Subcutaneous abdominal adipose tissue (tissue), 5 donors: ENCODE data around the gene CTNND2.
"Not testable (repeated sequence)": the region's sequence is repeated elsewhere in the genome, so short reads cannot be mapped to it uniquely, and the experiment has no call there.

Experiments
- H3K27ac ChIP-seq: one replicate; pipeline ENCODE4 v1.7.0; 2013; ENCODE audit warnings: low read depth, mild to moderate bottlenecking, inconsistent platforms, low read length, moderate library complexity
- H3K27me3 ChIP-seq, 5 donors: one replicate each; pipeline ENCODE4 v1.7.0; 2013; ENCODE audit warnings: low read length in 5 of 5, inconsistent platforms in 1 of 5; ENCODE audit not compliant: control insufficient read depth in 5 of 5, insufficient read depth in 4 of 5
- H3K36me3 ChIP-seq, 5 donors: one replicate each; pipeline ENCODE4 v1.7.0; 2013; ENCODE audit warnings: low read length in 5 of 5; ENCODE audit not compliant: control insufficient read depth in 5 of 5, insufficient read depth in 5 of 5
- H3K4me1 ChIP-seq, 5 donors: one replicate each; pipeline ENCODE4 v1.7.0; 2013; ENCODE audit warnings: low read length in 5 of 5, mild to moderate bottlenecking in 3 of 5, moderate library complexity in 1 of 5; ENCODE audit not compliant: control insufficient read depth in 5 of 5, insufficient read depth in 5 of 5
- H3K4me3 ChIP-seq, 5 donors: one replicate each; pipeline ENCODE4 v1.7.0; 2013; ENCODE audit warnings: low read length in 5 of 5, low read depth in 1 of 5
- H3K9ac ChIP-seq, 5 donors: one replicate each; pipeline ENCODE4 v1.7.0; 2013; ENCODE audit warnings: low read length in 5 of 5, mild to moderate bottlenecking in 4 of 5, moderate library complexity in 3 of 5
- H3K9me3 ChIP-seq, 5 donors: one replicate each; pipeline ENCODE4 v1.7.0; 2013; ENCODE audit warnings: low read length in 5 of 5; ENCODE audit not compliant: control insufficient read depth in 5 of 5
- donor health status: healthy.
- donor health status: healthy.
- donor health status: healthy.
- donor health status: healthy.
- donor health status: healthy.

The CTNND2 gene

GRCh38 chr5:11443831-11444230 is 460.4 kb downstream of the CTNND2 start:
- H3K4me1 ChIP-seq: no peaks in the 10 kb centered on the region
- no peak overlapping the region for H3K27ac ChIP-seq

GRCh38 chr5:11432116-11432515 is 472.1 kb downstream of the CTNND2 start:
- Histone ChIP-seq H3K27me3 (no peaks in the 10 kb centered on the region), H3K4me1 (no peaks in the 10 kb centered on the region), H3K36me3 (no peaks in the 10 kb centered on the region), H3K27ac (no peak overlapping the region), H3K9ac (no peak overlapping the region), H3K4me3 (no peak overlapping the region), H3K9me3 (no peaks in the 10 kb centered on the region)

More at GRCh38 chr5:11443831-11444230, 460.4 kb downstream of the CTNND2 start:
- H3K9ac ChIP-seq: no peak overlapping the region
- H3K9me3 ChIP-seq: no peaks in the 10 kb centered on the region
- H3K27me3 ChIP-seq: no peaks in the 10 kb centered on the region
- H3K36me3 ChIP-seq: no peaks in the 10 kb centered on the region
- no peak overlapping the region for H3K4me3 ChIP-seq

GRCh38 chr5:11429254-11429653 is 475.0 kb downstream of the CTNND2 start:
- Histone ChIP-seq H3K27ac (no peak overlapping the region), H3K4me3 (no peak overlapping the region), H3K4me1 (no peaks in the 10 kb centered on the region), H3K9me3 (no peaks in the 10 kb centered on the region), H3K36me3 (no peaks in the 10 kb centered on the region), H3K27me3 (no peaks in the 10 kb centered on the region), H3K9ac (no peak overlapping the region)

- Histone ChIP-seq H3K27me3 (no peaks in the 10 kb centered on the region), H3K36me3 (no peaks in the 10 kb centered on the region), H3K27ac (no peak overlapping the region), H3K9ac (no peak overlapping the region), H3K4me3 (no peak overlapping the region), H3K4me1 (no peaks in the 10 kb centered on the region), H3K9me3 (no peaks in the 10 kb centered on the region)
Measured at GRCh38 chr5:11427569-11427968, 476.7 kb downstream of the CTNND2 start.

- H3K4me3 ChIP-seq: no peak overlapping the region
- no peak overlapping the region for H3K9ac ChIP-seq
- no peaks in the 10 kb centered on the region for H3K9me3 ChIP-seq
- no peak overlapping the region for H3K27ac ChIP-seq
- H3K27me3 ChIP-seq: no peaks in the 10 kb centered on the region
- no peaks in the 10 kb centered on the region for H3K36me3 ChIP-seq
- H3K4me1 ChIP-seq: no peaks in the 10 kb centered on the region
Measured at GRCh38 chr5:11426442-11426841, 477.8 kb downstream of the CTNND2 start.

- Histone ChIP-seq H3K36me3 (no peaks in the 10 kb centered on the region), H3K4me1 (no peaks in the 10 kb centered on the region), H3K9me3 (peaks cover 0 to 6% (median 3%) of the 10 kb centered on the region in 5 donors), H3K9ac (no peak overlapping the region), H3K4me3 (no peak overlapping the region), H3K27ac (no peak overlapping the region), H3K27me3 (no peaks in the 10 kb centered on the region)
Measured at GRCh38 chr5:11422342-11422741, 481.9 kb downstream of the CTNND2 start.

- no peaks in the 10 kb centered on the region for H3K36me3 ChIP-seq
- H3K4me3 ChIP-seq: no peak overlapping the region
- no peaks in the 10 kb centered on the region for H3K4me1 ChIP-seq
- no peaks in the 10 kb centered on the region for H3K27me3 ChIP-seq
- no peak overlapping the region for H3K9ac ChIP-seq
- H3K27ac ChIP-seq: no peak overlapping the region
- H3K9me3 ChIP-seq: peaks cover 0 to 6% (median 3%) of the 10 kb centered on the region in 5 donors
Measured at GRCh38 chr5:11420969-11421368, 483.3 kb downstream of the CTNND2 start.

- Histone ChIP-seq H3K9me3 (peaks cover 0 to 9% (median 0%) of the 10 kb centered on the region in 5 donors), H3K27ac (no peak overlapping the region), H3K36me3 (no peaks in the 10 kb centered on the region), H3K9ac (no peak overlapping the region), H3K4me1 (no peaks in the 10 kb centered on the region), H3K4me3 (no peak overlapping the region), H3K27me3 (no peaks in the 10 kb centered on the region)
Measured at GRCh38 chr5:11415751-11416150, 488.5 kb downstream of the CTNND2 start.

- not testable (repeated sequence) for H3K27ac ChIP-seq, H3K36me3 ChIP-seq, H3K9ac ChIP-seq, H3K27me3 ChIP-seq, H3K9me3 ChIP-seq, H3K4me3 ChIP-seq, H3K4me1 ChIP-seq
Measured at GRCh38 chr5:11414732-11415131, 489.5 kb downstream of the CTNND2 start.

GRCh38 chr5:11411621-11412020 is 492.6 kb downstream of the CTNND2 start:
- no peaks in the 10 kb centered on the region for H3K27me3 ChIP-seq
- no peak overlapping the region for H3K9ac ChIP-seq
- H3K4me3 ChIP-seq: no peak overlapping the region
- H3K9me3 ChIP-seq: peaks cover 0 to 9% (median 0%) of the 10 kb centered on the region in 5 donors
- H3K27ac ChIP-seq: no peak overlapping the region
- H3K36me3 ChIP-seq: no peaks in the 10 kb centered on the region
- H3K4me1 ChIP-seq: no peaks in the 10 kb centered on the region

- H3K4me3 ChIP-seq: no peak overlapping the region
Measured at GRCh38 chr5:11407556-11408145, 496.6 kb downstream of the CTNND2 start.

More at GRCh38 chr5:11407556-11408145, 496.6 kb downstream of the CTNND2 start:
- H3K9ac ChIP-seq: no peak overlapping the region
- H3K9me3 ChIP-seq: no peaks in the 10 kb centered on the region
- H3K36me3 ChIP-seq: no peaks in the 10 kb centered on the region
- H3K27ac ChIP-seq: no peak overlapping the region
- no peaks in the 10 kb centered on the region for H3K4me1 ChIP-seq
- no peaks in the 10 kb centered on the region for H3K27me3 ChIP-seq
